CD14-positive monocyte (primary cell): ENCODE data around the gene GPR12. TPM values are rescaled to one million over a fixed set of nuclear protein-coding genes. Genes with fewer than 3 reads are reported as not detected.

Experiments
- DNase-seq, 3 donors: peaks; one replicate each; pipeline ENCODE4 v3.0.0-alpha.2; 2011 to 2022
- H2AFZ ChIP-seq: 2 replicates; pipeline ENCODE4 v1.6.0; 2012; ENCODE audit warnings: mild to moderate bottlenecking, low read depth, low read length, inconsistent platforms; ENCODE audit not compliant: insufficient read depth, poor library complexity, severe bottlenecking
- H3K27ac ChIP-seq, 2 donors: 1 replicate in 1 of 2; 2 replicates in 1 of 2; pipeline ENCODE4 v1.5.1; 2012 to 2013; ENCODE audit warnings: low read length in 2 of 2, control low read depth in 1 of 2, inconsistent platforms in 1 of 2, low read depth in 1 of 2, mild to moderate bottlenecking in 1 of 2
- H3K27me3 ChIP-seq, 2 donors: one replicate each; pipeline versions ENCODE4 v1.6.0 to v1.6.1; 2011 to 2013; ENCODE audit warnings: low read length in 2 of 2; ENCODE audit not compliant: control insufficient read depth in 2 of 2, insufficient read depth in 2 of 2
- H3K36me3 ChIP-seq, 2 donors: replicated peaks in 1 of 2; 1 replicate in 1 of 2; 2 replicates in 1 of 2; pipeline versions ENCODE4 v1.5.1 to v1.6.1; 2012 to 2013; ENCODE audit warnings: low read length in 2 of 2, control low read depth in 1 of 2, inconsistent platforms in 1 of 2, mild to moderate bottlenecking in 1 of 2; ENCODE audit not compliant: insufficient read depth in 2 of 2, control insufficient read depth in 1 of 2
- H3K4me1 ChIP-seq, 2 donors: 1 replicate in 1 of 2; 2 replicates in 1 of 2; pipeline versions ENCODE4 v1.5.1 to v1.6.1; 2012 to 2013; ENCODE audit warnings: low read length in 2 of 2, control low read depth in 1 of 2, inconsistent platforms in 1 of 2, mild to moderate bottlenecking in 1 of 2, moderate library complexity in 1 of 2; ENCODE audit not compliant: insufficient read depth in 2 of 2, control insufficient read depth in 1 of 2
- H3K4me2 ChIP-seq: replicated peaks from 2 replicates; pipeline ENCODE3; 2012; ENCODE audit warnings: low read length, moderate library complexity, mild to moderate bottlenecking; ENCODE audit not compliant: poor library complexity, severe bottlenecking; ENCODE audit errors: extremely low read depth
- H3K4me3 ChIP-seq, 3 experiments: fragments of 200-600 bp in 1 of 3; sonication (generic) in 1 of 3; replicated peaks in 1 of 3; 1 replicate in 2 of 3; 2 replicates in 1 of 3; pipeline ENCODE4 v1.5.1; 2011 to 2013; ENCODE audit warnings: low read length in 3 of 3, mild to moderate bottlenecking in 3 of 3, control low read depth in 2 of 3, low read depth in 2 of 3, inconsistent platforms in 1 of 3, moderate library complexity in 1 of 3
- H3K79me2 ChIP-seq: 2 replicates; pipeline ENCODE4 v1.6.0; 2012; ENCODE audit warnings: mild to moderate bottlenecking, control low read depth, inconsistent platforms, low read length, moderate library complexity; ENCODE audit not compliant: insufficient read depth
- H3K9ac ChIP-seq: 2 replicates; pipeline ENCODE4 v1.6.0; 2017; ENCODE audit warnings: low read length, mild to moderate bottlenecking; ENCODE audit not compliant: insufficient read depth, poor library complexity, severe bottlenecking
- H3K9me3 ChIP-seq, 2 donors: replicated peaks in 1 of 2; 1 replicate in 1 of 2; 2 replicates in 1 of 2; pipeline versions ENCODE4 v1.5.1 to v1.6.1; 2012 to 2013; ENCODE audit warnings: low read length in 2 of 2, control low read depth in 1 of 2; ENCODE audit not compliant: control insufficient read depth in 1 of 2, insufficient read depth in 1 of 2
- H4K20me1 ChIP-seq: 2 replicates; pipeline ENCODE4 v1.6.0; 2012; ENCODE audit warnings: mild to moderate bottlenecking, low read length, control low read depth, moderate library complexity; ENCODE audit not compliant: insufficient read depth
- H3K27ac Mint-ChIP-seq, 7 donors: one replicate each; pipeline ENCODE4 v1.8.0; 2020; ENCODE audit warnings: mild to moderate bottlenecking in 7 of 7, mixed read lengths in 7 of 7, moderate library complexity in 6 of 7, inconsistent platforms in 2 of 7
- H3K27me3 Mint-ChIP-seq, 3 donors: one replicate each; pipeline ENCODE4 v1.8.0; 2021 to 2022; ENCODE audit warnings: low read depth in 3 of 3, mild to moderate bottlenecking in 3 of 3, mixed read lengths in 3 of 3, moderate library complexity in 3 of 3, inconsistent platforms in 1 of 3
- H3K36me3 Mint-ChIP-seq, 2 donors: one replicate each; pipeline ENCODE4 v1.8.0; 2020; ENCODE audit warnings: mixed read lengths in 2 of 2, inconsistent platforms in 1 of 2, mild to moderate bottlenecking in 1 of 2
- H3K4me1 Mint-ChIP-seq: one replicate; pipeline ENCODE4 v1.8.0; 2020; ENCODE audit warnings: mild to moderate bottlenecking, mixed read lengths
- H3K4me3 Mint-ChIP-seq, 2 donors: one replicate each; pipeline ENCODE4 v1.8.0; 2020; ENCODE audit warnings: mild to moderate bottlenecking in 2 of 2, mixed read lengths in 2 of 2, moderate library complexity in 1 of 2
- H3K9me3 Mint-ChIP-seq, 7 donors: one replicate each; pipeline ENCODE4 v1.8.0; 2020 to 2022; ENCODE audit warnings: mixed read lengths in 7 of 7, mild to moderate bottlenecking in 6 of 7, moderate library complexity in 6 of 7, inconsistent platforms in 2 of 7
- WGBS: methylation state at CpG from one replicate; pipeline ENCODE4 v1.1.5; 2013; ENCODE audit warnings: missing lambda C conversion rate; ENCODE audit not compliant: insufficient coverage; 5-methylcytosine and 5-hydroxymethylcytosine counted together
- intact Hi-C, 2 donors: fragments of 100-400 bp; cut with micrococcal nuclease; formaldehyde crosslinking; loops; one replicate each; pipeline versions ENCODE4 v1.15.0 to v1.15.1; 2023
- polyA plus RNA-seq, 3 donors: library from polyadenylated mRNA; depleted of rRNA in 1 of 3; unstranded in 2 of 3; stranded (reverse) in 1 of 3; fragments of 300-500 nt in 2 of 3; fragments of >200 nt in 1 of 3; fragmentation: Illumina TruSeq in 2 of 3; gene quantifications; 1 replicate in 2 of 3; 2 replicates in 1 of 3; pipeline ENCODE4 v1.2.3, GENCODE V29; 2012 to 2021
- TF ChIP-seq, protein P1 (sequence below): fragments of 200-600 bp; IDR thresholded peaks from one replicate; pipeline ENCODE4 v1.8.0; 2022; ENCODE audit warnings: antibody characterized with exemption, mild to moderate bottlenecking

GPR12 gene
- polyA plus RNA-seq, 3 donors = not detected

DNA sequence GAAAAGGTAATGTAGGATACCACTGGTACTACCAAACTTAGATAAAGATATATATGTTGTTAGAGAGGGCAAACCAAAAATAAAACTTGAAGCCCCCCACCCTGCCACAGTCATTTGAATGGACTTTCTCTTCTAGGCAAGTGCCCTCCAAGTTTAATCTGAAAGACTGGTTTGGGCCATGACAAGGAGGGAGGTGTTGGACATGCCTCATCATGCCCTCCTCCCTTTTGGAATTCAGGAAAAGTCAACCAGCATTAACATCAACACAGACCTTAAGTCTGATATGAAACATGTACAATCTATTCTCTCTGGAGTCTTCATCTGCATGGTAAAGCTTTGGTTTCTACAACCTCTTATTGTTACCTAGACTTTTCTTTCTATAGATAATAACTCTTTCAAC is 46.3 kb upstream of the GPR12 start:
- Mint-ChIP-seq H3K4me3 (no peak overlapping the region), H3K27me3 (peaks cover 8 to 21% (median 10%) of the 10 kb centered on the region in 3 donors), H3K36me3 (no peaks in the 10 kb centered on the region), H3K9me3 (peaks cover 2 to 11% (median 5%) of the 10 kb centered on the region in 7 donors), H3K27ac (no peak overlapping the region), H3K4me1 (no peaks in the 10 kb centered on the region)
- no peaks in the 10 kb centered on the region for H3K79me2 ChIP-seq
- no peak overlapping the region for H3K9ac ChIP-seq
- no peak overlapping the region for H3K4me2 ChIP-seq
- H3K27ac ChIP-seq = no peak overlapping the region
- no peaks in the 10 kb centered on the region for H3K9me3 ChIP-seq
- H3K4me3 ChIP-seq = no peak overlapping the region
- intact Hi-C loops = no loop called here
- no peaks in the 10 kb centered on the region for H3K4me1 ChIP-seq
- TF ChIP-seq, protein P1, sequence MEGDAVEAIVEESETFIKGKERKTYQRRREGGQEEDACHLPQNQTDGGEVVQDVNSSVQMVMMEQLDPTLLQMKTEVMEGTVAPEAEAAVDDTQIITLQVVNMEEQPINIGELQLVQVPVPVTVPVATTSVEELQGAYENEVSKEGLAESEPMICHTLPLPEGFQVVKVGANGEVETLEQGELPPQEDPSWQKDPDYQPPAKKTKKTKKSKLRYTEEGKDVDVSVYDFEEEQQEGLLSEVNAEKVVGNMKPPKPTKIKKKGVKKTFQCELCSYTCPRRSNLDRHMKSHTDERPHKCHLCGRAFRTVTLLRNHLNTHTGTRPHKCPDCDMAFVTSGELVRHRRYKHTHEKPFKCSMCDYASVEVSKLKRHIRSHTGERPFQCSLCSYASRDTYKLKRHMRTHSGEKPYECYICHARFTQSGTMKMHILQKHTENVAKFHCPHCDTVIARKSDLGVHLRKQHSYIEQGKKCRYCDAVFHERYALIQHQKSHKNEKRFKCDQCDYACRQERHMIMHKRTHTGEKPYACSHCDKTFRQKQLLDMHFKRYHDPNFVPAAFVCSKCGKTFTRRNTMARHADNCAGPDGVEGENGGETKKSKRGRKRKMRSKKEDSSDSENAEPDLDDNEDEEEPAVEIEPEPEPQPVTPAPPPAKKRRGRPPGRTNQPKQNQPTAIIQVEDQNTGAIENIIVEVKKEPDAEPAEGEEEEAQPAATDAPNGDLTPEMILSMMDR = no peak
- H3K27me3 ChIP-seq = peaks cover 12 to 20% of the 10 kb centered on the region in 2 donors
- no peaks in the 10 kb centered on the region for H4K20me1 ChIP-seq
- H2AFZ ChIP-seq = no peak overlapping the region
- no peaks in the 10 kb centered on the region for H3K36me3 ChIP-seq
- no peak for DNase-seq

DNA sequence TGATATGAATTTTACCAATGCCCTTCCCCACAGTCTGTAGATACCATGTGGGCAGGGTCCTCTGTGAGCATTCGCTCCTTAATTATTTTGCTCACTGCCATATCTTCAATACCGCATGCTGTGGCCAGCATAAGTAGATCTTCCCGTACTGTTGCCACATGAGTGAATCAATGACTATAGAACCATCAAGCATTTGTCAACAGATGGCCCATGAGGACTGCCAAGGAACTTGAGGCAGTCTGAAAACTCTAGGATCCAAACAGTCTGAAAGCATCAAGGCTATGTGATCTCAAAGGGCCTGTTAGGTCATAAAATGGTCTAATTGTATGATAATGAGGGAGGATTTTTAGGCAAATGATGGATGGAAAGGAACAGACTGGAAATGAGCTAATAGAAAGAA is 27.4 kb upstream of the GPR12 start:
- intact Hi-C loops = no loop called here
- no peaks in the 10 kb centered on the region for H3K36me3 Mint-ChIP-seq
- TF ChIP-seq, protein P1 = no peak
- no peak overlapping the region for H3K27ac Mint-ChIP-seq
- no peaks in the 10 kb centered on the region for H3K36me3 ChIP-seq
- 100% methylated on average over 3 of the region's 3 CpGs for WGBS
- H3K4me2 ChIP-seq = no peak overlapping the region
- peaks cover 17 to 19% of the 10 kb centered on the region in 2 donors for H3K4me1 ChIP-seq
- no peak overlapping the region for H3K9ac ChIP-seq
- no peaks in the 10 kb centered on the region for H3K27me3 ChIP-seq
- H3K27me3 Mint-ChIP-seq = peaks cover 1 to 12% (median 2%) of the 10 kb centered on the region in 3 donors
- no peak overlapping the region for H3K27ac ChIP-seq
- DNase-seq = no peak
- H3K4me3 Mint-ChIP-seq = no peak overlapping the region
- H3K79me2 ChIP-seq = no peaks in the 10 kb centered on the region
- peaks cover 0 to 5% of the 10 kb centered on the region in 2 donors for H3K9me3 ChIP-seq
- no peak overlapping the region for H3K4me3 ChIP-seq
- H4K20me1 ChIP-seq = no peaks in the 10 kb centered on the region
- H3K9me3 Mint-ChIP-seq = peaks cover 0 to 2% (median 0%) of the 10 kb centered on the region in 7 donors
- H2AFZ ChIP-seq = no peak overlapping the region
- H3K4me1 Mint-ChIP-seq = peaks cover 20% of the 10 kb centered on the region
